DND-41 (cell line): Measurements from ENCODE around the gene IGLON5.

Experiments
- EZH2 ChIP-seq: IDR thresholded peaks from 3 replicates; pipeline ENCODE4 v1.6.1; 2012; ENCODE audit warnings: borderline replicate concordance, low read depth, mild to moderate bottlenecking, moderate library complexity, low read length, inconsistent platforms; ENCODE audit not compliant: severe bottlenecking
- TF ChIP-seq, protein P1 (sequence below): IDR thresholded peaks from 2 replicates; pipeline ENCODE4 v1.5.1; 2012; ENCODE audit warnings: borderline replicate concordance, low read length, moderate library complexity, mild to moderate bottlenecking; ENCODE audit not compliant: poor library complexity, severe bottlenecking; ENCODE audit errors: extremely low read depth

DNA sequence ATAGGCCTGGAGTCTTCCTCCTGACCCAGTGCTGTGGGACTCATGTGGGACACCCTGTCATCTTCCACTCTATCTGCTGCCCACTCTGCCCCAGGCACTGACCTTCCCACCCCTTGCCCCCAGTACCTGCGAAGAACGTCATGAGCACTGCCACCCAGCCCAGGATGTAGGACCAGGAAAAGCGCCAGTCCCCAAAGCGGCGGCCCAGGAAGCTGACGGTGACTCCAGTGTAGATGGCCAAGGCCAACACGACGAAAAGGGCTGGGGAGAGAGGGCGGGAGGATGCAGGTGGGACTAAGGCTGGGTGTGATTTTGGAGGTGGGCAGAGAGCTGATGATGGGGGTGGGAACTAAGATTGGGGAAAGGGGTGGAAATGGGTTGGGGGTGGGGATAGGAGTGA lies 68.9 kb downstream of the IGLON5 start:
- TF ChIP-seq, protein P1, sequence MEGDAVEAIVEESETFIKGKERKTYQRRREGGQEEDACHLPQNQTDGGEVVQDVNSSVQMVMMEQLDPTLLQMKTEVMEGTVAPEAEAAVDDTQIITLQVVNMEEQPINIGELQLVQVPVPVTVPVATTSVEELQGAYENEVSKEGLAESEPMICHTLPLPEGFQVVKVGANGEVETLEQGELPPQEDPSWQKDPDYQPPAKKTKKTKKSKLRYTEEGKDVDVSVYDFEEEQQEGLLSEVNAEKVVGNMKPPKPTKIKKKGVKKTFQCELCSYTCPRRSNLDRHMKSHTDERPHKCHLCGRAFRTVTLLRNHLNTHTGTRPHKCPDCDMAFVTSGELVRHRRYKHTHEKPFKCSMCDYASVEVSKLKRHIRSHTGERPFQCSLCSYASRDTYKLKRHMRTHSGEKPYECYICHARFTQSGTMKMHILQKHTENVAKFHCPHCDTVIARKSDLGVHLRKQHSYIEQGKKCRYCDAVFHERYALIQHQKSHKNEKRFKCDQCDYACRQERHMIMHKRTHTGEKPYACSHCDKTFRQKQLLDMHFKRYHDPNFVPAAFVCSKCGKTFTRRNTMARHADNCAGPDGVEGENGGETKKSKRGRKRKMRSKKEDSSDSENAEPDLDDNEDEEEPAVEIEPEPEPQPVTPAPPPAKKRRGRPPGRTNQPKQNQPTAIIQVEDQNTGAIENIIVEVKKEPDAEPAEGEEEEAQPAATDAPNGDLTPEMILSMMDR: no peak
- TF ChIP-seq EZH2: no peak
